Skeletal muscle tissue (tissue), 5 donors: Measurements from ENCODE around the gene GOLGA6C. TPM values are rescaled to one million over a fixed set of nuclear protein-coding genes. Genes with fewer than 3 reads are reported as not detected.
"Not testable (repeated sequence)": the region's sequence is repeated elsewhere in the genome, so short reads cannot be mapped to it uniquely, and the experiment has no call there.

Experiments used
- H3K27ac ChIP-seq: one replicate; pipeline ENCODE4 v1.7.0; 2013; ENCODE audit warnings: mild to moderate bottlenecking, low read depth, low read length, inconsistent platforms
- H3K27me3 ChIP-seq, 3 donors: one replicate each; pipeline ENCODE4 v1.7.0; 2013; ENCODE audit warnings: low read length in 3 of 3; ENCODE audit not compliant: control insufficient read depth in 3 of 3, insufficient read depth in 3 of 3
- H3K36me3 ChIP-seq, 3 donors: one replicate each; pipeline ENCODE4 v1.7.0; 2013; ENCODE audit warnings: low read length in 3 of 3; ENCODE audit not compliant: control insufficient read depth in 3 of 3, insufficient read depth in 3 of 3
- H3K4me1 ChIP-seq, 3 donors: one replicate each; pipeline ENCODE4 v1.7.0; 2013; ENCODE audit warnings: low read length in 3 of 3, mild to moderate bottlenecking in 3 of 3; ENCODE audit not compliant: control insufficient read depth in 3 of 3, insufficient read depth in 3 of 3
- H3K4me3 ChIP-seq, 3 donors: one replicate each; pipeline ENCODE4 v1.7.0; 2013; ENCODE audit warnings: low read length in 3 of 3
- H3K9ac ChIP-seq, 3 donors: one replicate each; pipeline ENCODE4 v1.7.0; 2013; ENCODE audit warnings: low read length in 3 of 3, mild to moderate bottlenecking in 3 of 3, moderate library complexity in 2 of 3, low read depth in 1 of 3
- H3K9me3 ChIP-seq, 3 donors: one replicate each; pipeline ENCODE4 v1.7.0; 2013; ENCODE audit warnings: low read length in 3 of 3; ENCODE audit not compliant: control insufficient read depth in 3 of 3
- small RNA-seq: library from RNA; depleted of rRNA; stranded (forward); fragments of <200 nt; gene quantifications from one replicate; pipeline ENCODE3, GENCODE V24; 2014
- total RNA-seq: library from RNA; depleted of rRNA; stranded (reverse); fragments of >200 nt; gene quantifications from one replicate; pipeline ENCODE4 v1.2.3, GENCODE V29; 2014
- donor health status: Osteomylitis.

GOLGA6C gene
- total RNA-seq, 1 donor from 2014 or later: not detected

- H3K27ac ChIP-seq: no peak overlapping the region
Measured at GRCh38 chr15:75314552-75315290, 56.6 kb downstream of the GOLGA6C start.

GRCh38 chr15:75319231-75319897 is 61.2 kb downstream of the GOLGA6C start:
- not testable (repeated sequence) for H3K27me3 ChIP-seq, H3K36me3 ChIP-seq

More at GRCh38 chr15:75314552-75315290, 56.6 kb downstream of the GOLGA6C start:
- Histone ChIP-seq H3K27me3 (no peaks in the 10 kb centered on the region), H3K9ac (no peak overlapping the region), H3K36me3 (no peaks in the 10 kb centered on the region), H3K4me3 (no peak overlapping the region), H3K9me3 (no peaks in the 10 kb centered on the region), H3K4me1 (no peaks in the 10 kb centered on the region)

More at GRCh38 chr15:75319231-75319897, 61.2 kb downstream of the GOLGA6C start:
- not testable (repeated sequence) for H3K4me3 ChIP-seq, H3K4me1 ChIP-seq, H3K9ac ChIP-seq, H3K27ac ChIP-seq, H3K9me3 ChIP-seq

Small RNA genes within 50 kb of the gene (small RNA-seq; reads per million reads assigned to genes)
- not detected for gene AC068338.1
- not detected for gene RN7SL327P
- not detected for gene RN7SL489P

Other genes with a start within 250 kb of the GOLGA6C start
- 4.7 TPM for gene PPCDC, start 234.7 kb upstream of the GOLGA6C start, total RNA-seq
- 2.6 TPM for gene C15orf39, start 56.5 kb upstream of the GOLGA6C start, total RNA-seq
- under 0.01 TPM for gene GOLGA6D, start 24.5 kb downstream of the GOLGA6C start, total RNA-seq
- gene COMMD4, start 77.7 kb downstream of the GOLGA6C start, total RNA-seq: 13.6 TPM
- 4.7 TPM for gene NEIL1, start 88.7 kb downstream of the GOLGA6C start, total RNA-seq
- gene MAN2C1, start 110.3 kb downstream of the GOLGA6C start, total RNA-seq: 80.4 TPM
- gene SIN3A, start 193.4 kb downstream of the GOLGA6C start, total RNA-seq: 40.7 TPM